ENCODE data around the gene ZNF410.

Gene ZNF410

DNA sequence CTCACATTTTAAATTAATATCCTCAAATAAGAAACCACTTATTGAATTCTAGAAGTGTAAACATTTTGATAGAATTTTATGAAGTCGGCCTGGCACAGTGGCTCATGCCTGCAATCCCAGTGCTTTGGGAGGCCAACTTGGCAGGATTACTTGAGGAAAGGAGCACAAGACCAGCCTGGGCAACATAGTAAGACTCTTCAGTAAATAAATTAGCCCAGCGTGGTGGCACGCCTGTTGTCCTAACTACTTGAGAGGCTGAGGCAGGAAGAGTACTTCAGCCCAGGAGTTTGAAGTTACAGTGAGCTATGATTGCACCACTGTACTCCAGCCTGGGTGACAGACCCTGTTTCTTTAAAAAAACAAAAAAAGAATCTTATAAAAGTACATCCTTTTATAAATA, 8.9 kb upstream of the ZNF410 start:
- no peaks in the 10 kb centered on the region for H3K79me2 ChIP-seq (ENCODE audit: insufficient read depth, low read length)
- no peaks in the 10 kb centered on the region for H4K20me1 ChIP-seq (ENCODE audit: low read depth, low read length)
- no peaks in the 10 kb centered on the region; the same call in 1 of the 2 replicates for H3F3A ChIP-seq (ENCODE audit: insufficient read depth)

DNA sequence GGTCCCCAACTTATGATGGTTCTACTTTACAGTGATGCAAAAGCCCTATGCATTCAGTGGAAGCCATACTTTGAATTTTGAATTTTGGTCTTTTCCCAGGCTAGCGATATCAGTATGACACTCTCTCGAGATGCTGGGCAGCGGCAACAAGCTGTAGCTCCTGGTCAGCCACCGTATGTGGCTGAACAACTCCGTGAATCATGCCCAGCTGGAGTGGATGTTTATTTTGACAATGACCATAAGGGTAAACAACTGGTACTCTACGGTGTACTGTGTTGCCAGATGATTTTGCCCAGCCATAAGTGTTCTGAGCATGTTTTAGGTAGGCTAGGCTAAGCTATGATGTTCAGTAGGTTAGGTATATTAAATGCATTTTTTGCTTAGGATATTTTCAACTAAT, 8.2 kb upstream of the ZNF410 start:
- Histone ChIP-seq H3K4me3 (ENCODE audit: insufficient read depth, low read length, poor library complexity, severe bottlenecking) (no peak overlapping the region), H3K9ac (ENCODE audit: low read length) (no peak overlapping the region), H3K27me3 (ENCODE audit: low read length) (no peaks in the 10 kb centered on the region), H3K4me2 (ENCODE audit: low read depth, low read length, poor library complexity, severe bottlenecking) (no peak overlapping the region), H3K9me2 (replicated peaks; ENCODE audit: insufficient read depth, low read length) (no peaks in the 10 kb centered on the region), H3K79me2 (ENCODE audit: insufficient read depth, low read length) (no peaks in the 10 kb centered on the region), H4K20me1 (ENCODE audit: low read depth, low read length) (no peaks in the 10 kb centered on the region), H2AFZ (ENCODE audit: low read depth, low read length, severe bottlenecking) (no peak overlapping the region), H3K9me3 (ENCODE audit: insufficient read depth, low read length) (no peaks in the 10 kb centered on the region), H3K36me3 (ENCODE audit: low read length) (no peaks in the 10 kb centered on the region), H3K27ac (ENCODE audit: low read depth, low read length) (no peak overlapping the region), H3F3A (ENCODE audit: insufficient read depth) (no peaks in the 10 kb centered on the region; the same call in 1 of the 2 replicates)
- TF ChIP-seq, protein P1, sequence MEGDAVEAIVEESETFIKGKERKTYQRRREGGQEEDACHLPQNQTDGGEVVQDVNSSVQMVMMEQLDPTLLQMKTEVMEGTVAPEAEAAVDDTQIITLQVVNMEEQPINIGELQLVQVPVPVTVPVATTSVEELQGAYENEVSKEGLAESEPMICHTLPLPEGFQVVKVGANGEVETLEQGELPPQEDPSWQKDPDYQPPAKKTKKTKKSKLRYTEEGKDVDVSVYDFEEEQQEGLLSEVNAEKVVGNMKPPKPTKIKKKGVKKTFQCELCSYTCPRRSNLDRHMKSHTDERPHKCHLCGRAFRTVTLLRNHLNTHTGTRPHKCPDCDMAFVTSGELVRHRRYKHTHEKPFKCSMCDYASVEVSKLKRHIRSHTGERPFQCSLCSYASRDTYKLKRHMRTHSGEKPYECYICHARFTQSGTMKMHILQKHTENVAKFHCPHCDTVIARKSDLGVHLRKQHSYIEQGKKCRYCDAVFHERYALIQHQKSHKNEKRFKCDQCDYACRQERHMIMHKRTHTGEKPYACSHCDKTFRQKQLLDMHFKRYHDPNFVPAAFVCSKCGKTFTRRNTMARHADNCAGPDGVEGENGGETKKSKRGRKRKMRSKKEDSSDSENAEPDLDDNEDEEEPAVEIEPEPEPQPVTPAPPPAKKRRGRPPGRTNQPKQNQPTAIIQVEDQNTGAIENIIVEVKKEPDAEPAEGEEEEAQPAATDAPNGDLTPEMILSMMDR (IDR thresholded peaks at IDR 0.05; ENCODE audit: insufficient read depth, low read length, poor library complexity, severe bottlenecking) = no peak
- no peak for TF ChIP-seq EZH2phosphoT487 (conservative IDR thresholded peaks at IDR 0.05; ENCODE audit: low read length)

More for the DNA sequence above, 8.9 kb upstream of the ZNF410 start:
- TF ChIP-seq, protein P1 (IDR thresholded peaks at IDR 0.05; ENCODE audit: insufficient read depth, low read length, poor library complexity, severe bottlenecking) = no peak
- no peak for TF ChIP-seq EZH2phosphoT487 (conservative IDR thresholded peaks at IDR 0.05; ENCODE audit: low read length)
- Histone ChIP-seq H3K36me3 (ENCODE audit: low read length) (no peaks in the 10 kb centered on the region), H3K9me3 (ENCODE audit: insufficient read depth, low read length) (no peaks in the 10 kb centered on the region), H3K9me2 (replicated peaks; ENCODE audit: insufficient read depth, low read length) (no peaks in the 10 kb centered on the region), H3K4me2 (ENCODE audit: low read depth, low read length, poor library complexity, severe bottlenecking) (no peak overlapping the region), H3K9ac (ENCODE audit: low read length) (no peak overlapping the region), H2AFZ (ENCODE audit: low read depth, low read length, severe bottlenecking) (no peak overlapping the region), H3K27me3 (ENCODE audit: low read length) (no peaks in the 10 kb centered on the region), H3K4me3 (ENCODE audit: insufficient read depth, low read length, poor library complexity, severe bottlenecking) (no peak overlapping the region), H3K27ac (ENCODE audit: low read depth, low read length) (no peak overlapping the region)

DNA sequence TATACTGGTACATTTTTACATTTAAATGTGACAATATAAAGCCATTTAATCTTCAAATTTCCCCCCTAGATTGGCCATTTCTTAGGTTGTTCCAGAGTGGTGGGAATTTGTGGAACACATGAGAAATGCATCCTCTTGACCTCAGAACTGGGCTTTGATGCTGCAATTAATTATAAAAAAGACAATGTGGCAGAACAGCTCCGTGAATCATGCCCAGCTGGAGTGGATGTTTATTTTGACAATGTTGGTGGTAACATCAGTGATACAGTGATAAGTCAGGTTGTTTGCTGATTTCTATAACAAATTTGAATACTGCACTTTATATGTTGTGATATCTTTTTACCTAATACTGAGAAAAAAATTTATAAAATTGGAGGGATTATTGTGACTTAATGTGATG, 7.6 kb upstream of the ZNF410 start:
- Histone ChIP-seq H3K4me2 (ENCODE audit: low read depth, low read length, poor library complexity, severe bottlenecking) (no peak overlapping the region), H2AFZ (ENCODE audit: low read depth, low read length, severe bottlenecking) (no peak overlapping the region), H4K20me1 (ENCODE audit: low read depth, low read length) (no peaks in the 10 kb centered on the region), H3K27me3 (ENCODE audit: low read length) (no peaks in the 10 kb centered on the region), H3F3A (ENCODE audit: insufficient read depth) (peaks cover 4% of the 10 kb centered on the region; the same call in 1 of the 2 replicates), H3K79me2 (ENCODE audit: insufficient read depth, low read length) (no peaks in the 10 kb centered on the region), H3K4me3 (ENCODE audit: insufficient read depth, low read length, poor library complexity, severe bottlenecking) (no peak overlapping the region), H3K9me2 (replicated peaks; ENCODE audit: insufficient read depth, low read length) (no peaks in the 10 kb centered on the region), H3K36me3 (ENCODE audit: low read length) (no peaks in the 10 kb centered on the region), H3K9me3 (ENCODE audit: insufficient read depth, low read length) (no peaks in the 10 kb centered on the region), H3K9ac (ENCODE audit: low read length) (no peak overlapping the region), H3K27ac (ENCODE audit: low read depth, low read length) (no peak overlapping the region)
- TF ChIP-seq, protein P1 (IDR thresholded peaks at IDR 0.05; ENCODE audit: insufficient read depth, low read length, poor library complexity, severe bottlenecking) = no peak
- no peak for TF ChIP-seq EZH2phosphoT487 (conservative IDR thresholded peaks at IDR 0.05; ENCODE audit: low read length)

Measured in SU-DHL-6 (cell line).